Endothelial cell of umbilical vein (primary cell): Measurements from ENCODE around the gene SMARCD2.
"Not testable (repeated sequence)": the region's sequence is repeated elsewhere in the genome, so short reads cannot be mapped to it uniquely, and the experiment has no call there.

Experiments
- EZH2 ChIP-seq: IDR thresholded peaks from 2 replicates; pipeline ENCODE4 v1.6.1; 2012; ENCODE audit warnings: borderline replicate concordance, low read depth, mild to moderate bottlenecking, moderate library complexity, low read length, inconsistent platforms; ENCODE audit not compliant: severe bottlenecking
- FOS ChIP-seq: IDR thresholded peaks from 2 replicates; pipeline ENCODE4 v1.6.1; 2011; ENCODE audit warnings: mild to moderate bottlenecking, low read length, moderate library complexity, borderline replicate concordance; ENCODE audit not compliant: insufficient read depth
- POLR2A ChIP-seq: IDR thresholded peaks from 2 replicates; pipeline ENCODE4 v1.6.1; 2012; ENCODE audit warnings: low read depth, mild to moderate bottlenecking, control low read depth, low read length
- POLR2AphosphoS5 ChIP-seq: IDR thresholded peaks from 2 replicates; pipeline ENCODE4 v1.6.1; 2012; ENCODE audit warnings: low read depth, mild to moderate bottlenecking, control low read depth, low read length, moderate library complexity; ENCODE audit not compliant: insufficient read depth
- TF ChIP-seq, protein P1 (sequence below), 2 donors: IDR thresholded peaks; 1 replicate in 1 of 2; 2 replicates in 1 of 2; pipeline ENCODE4 v1.5.1; 2011; ENCODE audit warnings: low read length in 2 of 2, mild to moderate bottlenecking in 2 of 2, moderate library complexity in 2 of 2, control low read depth in 1 of 2, inconsistent platforms in 1 of 2, low read depth in 1 of 2; ENCODE audit not compliant: insufficient read depth in 1 of 2; ENCODE audit errors: extremely low read depth in 1 of 2

DNA sequence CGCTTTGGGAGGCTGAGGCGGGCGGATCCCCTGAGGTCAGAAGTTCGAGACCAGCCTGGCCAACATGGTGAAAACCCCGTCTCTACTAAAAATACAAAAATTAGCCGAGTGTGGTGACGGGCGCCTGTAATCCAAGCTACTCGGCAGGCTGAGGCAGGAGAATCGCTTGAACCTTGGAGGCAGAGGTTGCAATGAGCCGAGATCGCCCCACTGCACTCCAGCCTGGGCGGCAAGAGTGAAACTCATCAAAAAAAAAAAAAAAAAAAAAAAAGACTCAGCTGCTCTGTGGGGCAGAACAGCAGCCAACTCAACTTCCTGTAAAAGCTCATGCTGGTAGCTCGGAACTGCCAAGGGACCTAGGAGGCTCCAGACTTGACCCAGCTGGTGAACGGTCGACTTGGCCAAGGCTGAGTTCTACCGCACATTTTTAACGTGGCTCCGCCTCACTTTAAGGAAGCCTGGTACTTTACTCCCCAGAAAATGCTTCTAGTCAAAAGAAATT lies 953 bp upstream of the SMARCD2 start:
- TF ChIP-seq POLR2AphosphoS5, EZH2, POLR2A: not testable (repeated sequence)
- TF ChIP-seq, protein P1, sequence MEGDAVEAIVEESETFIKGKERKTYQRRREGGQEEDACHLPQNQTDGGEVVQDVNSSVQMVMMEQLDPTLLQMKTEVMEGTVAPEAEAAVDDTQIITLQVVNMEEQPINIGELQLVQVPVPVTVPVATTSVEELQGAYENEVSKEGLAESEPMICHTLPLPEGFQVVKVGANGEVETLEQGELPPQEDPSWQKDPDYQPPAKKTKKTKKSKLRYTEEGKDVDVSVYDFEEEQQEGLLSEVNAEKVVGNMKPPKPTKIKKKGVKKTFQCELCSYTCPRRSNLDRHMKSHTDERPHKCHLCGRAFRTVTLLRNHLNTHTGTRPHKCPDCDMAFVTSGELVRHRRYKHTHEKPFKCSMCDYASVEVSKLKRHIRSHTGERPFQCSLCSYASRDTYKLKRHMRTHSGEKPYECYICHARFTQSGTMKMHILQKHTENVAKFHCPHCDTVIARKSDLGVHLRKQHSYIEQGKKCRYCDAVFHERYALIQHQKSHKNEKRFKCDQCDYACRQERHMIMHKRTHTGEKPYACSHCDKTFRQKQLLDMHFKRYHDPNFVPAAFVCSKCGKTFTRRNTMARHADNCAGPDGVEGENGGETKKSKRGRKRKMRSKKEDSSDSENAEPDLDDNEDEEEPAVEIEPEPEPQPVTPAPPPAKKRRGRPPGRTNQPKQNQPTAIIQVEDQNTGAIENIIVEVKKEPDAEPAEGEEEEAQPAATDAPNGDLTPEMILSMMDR (IDR thresholded peaks at IDR 0.05; ENCODE audit: extremely low read depth in 1 of 2, insufficient read depth in 1 of 2, low read depth in 1 of 2, low read length in 2 of 2), result not testable (repeated sequence)
- TF ChIP-seq FOS, result peak; percentile 15
